Raji (cell line): ENCODE results near the gene MTG2.

Source experiments
- POLR2A ChIP-seq: IDR thresholded peaks from 2 replicates; pipeline ENCODE4 v1.6.1; 2011; ENCODE audit warnings: low read depth, low read length, control low read depth; ENCODE audit not compliant: insufficient read depth

The MTG2 gene

GRCh38 chr20:62211216-62211615 lies 28.4 kb downstream of the MTG2 start:
- no peak for TF ChIP-seq POLR2A

DNA sequence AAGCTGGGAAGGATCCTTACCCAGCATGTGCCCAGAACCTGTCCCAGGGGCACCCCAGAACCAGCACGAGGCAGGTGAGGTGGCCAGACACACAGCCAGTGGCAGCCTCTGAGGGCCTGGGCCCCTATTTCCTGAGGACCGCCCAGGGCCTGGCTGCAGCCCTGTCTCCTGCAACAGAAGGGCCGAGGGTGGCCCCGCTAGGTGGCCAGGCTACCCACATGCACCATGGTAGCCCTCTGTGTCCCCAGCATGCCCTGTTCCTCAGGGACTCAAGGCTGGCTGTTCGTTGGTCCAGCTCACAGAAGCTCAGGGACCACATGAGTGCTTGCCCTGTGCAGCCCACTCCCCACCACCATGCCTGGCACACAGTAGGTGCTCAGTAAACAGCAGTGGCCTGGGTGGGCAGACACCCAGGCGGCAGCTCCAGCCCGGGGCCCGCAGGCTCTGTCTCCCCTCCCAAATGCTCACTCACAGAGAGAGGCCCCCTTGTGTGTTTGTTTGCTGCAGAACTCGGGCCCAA lies 29.0 kb downstream of the MTG2 start:
- no peak for TF ChIP-seq POLR2A

DNA sequence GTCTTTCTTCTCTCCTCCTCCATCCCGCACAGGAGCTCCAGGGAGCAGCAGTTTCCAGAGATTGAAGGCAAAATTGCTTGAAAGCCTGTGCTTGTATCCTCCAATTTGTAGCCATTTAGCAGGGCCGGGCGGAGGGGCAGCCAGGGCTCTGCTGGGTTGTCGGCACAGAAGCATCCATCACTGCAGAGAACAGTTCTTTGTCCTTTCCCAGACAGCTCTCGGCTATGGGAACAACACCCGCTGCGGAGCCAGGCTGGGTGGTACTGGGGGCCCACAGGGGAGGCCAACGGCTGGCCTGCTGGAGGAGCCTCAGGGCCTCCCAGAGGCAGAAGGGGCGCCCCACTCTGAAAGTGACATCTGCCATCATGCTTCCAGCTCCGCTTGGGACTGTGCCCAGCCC lies 29.5 kb downstream of the MTG2 start:
- no peak for TF ChIP-seq POLR2A

GRCh38 chr20:62214067-62214466 lies 31.2 kb downstream of the MTG2 start:
- no peak for TF ChIP-seq POLR2A

GRCh38 chr20:62215020-62215990 lies 32.5 kb downstream of the MTG2 start:
- no peak for TF ChIP-seq POLR2A

GRCh38 chr20:62215991-62216635 lies 33.3 kb downstream of the MTG2 start:
- TF ChIP-seq POLR2A = no peak

DNA sequence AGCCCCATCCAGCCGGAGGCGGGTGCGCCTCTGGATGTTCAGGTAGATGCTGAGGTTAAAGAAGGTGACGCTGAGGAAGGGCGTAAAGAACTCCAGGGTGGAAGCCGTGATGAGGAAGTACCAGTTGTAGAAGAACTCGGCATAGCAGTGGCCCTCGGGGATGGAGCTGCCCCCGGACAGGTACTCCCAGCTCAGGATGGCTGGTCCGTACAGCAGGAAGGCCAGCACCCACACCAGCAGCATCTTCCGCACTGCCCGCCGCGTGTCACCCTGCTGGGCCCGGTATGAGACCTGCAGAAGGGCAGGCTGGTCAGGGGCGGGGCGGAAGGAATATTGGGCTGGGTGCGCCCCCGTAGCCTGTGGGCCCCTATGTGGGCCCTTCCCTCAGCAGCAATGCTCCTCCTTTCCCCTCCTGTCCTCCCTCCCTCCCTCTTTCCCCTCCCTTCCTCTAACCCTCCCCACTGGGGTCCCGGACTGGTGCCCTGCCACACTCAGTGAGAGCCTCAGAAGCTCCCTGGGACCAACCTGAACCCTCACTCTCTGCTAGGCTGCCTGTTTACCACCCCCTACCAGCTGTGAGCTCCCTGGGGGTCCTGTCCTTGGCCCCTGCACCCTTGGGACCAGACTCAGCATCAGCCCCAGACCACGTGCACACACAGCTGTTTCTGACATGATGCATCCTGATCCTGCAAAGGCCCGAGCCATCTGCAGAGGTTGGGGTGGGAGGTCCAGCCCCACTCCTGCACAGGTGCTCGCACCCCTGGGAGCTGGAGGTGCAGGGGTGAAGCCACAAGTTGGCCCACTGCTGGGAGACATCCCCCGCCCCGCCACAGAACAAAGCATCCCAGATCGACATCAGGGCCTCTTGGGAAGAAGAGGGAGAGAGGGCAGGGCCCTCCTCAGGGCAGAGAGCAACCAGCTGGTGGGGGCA lies 34.1 kb downstream of the MTG2 start:
- TF ChIP-seq POLR2A = no peak

DNA sequence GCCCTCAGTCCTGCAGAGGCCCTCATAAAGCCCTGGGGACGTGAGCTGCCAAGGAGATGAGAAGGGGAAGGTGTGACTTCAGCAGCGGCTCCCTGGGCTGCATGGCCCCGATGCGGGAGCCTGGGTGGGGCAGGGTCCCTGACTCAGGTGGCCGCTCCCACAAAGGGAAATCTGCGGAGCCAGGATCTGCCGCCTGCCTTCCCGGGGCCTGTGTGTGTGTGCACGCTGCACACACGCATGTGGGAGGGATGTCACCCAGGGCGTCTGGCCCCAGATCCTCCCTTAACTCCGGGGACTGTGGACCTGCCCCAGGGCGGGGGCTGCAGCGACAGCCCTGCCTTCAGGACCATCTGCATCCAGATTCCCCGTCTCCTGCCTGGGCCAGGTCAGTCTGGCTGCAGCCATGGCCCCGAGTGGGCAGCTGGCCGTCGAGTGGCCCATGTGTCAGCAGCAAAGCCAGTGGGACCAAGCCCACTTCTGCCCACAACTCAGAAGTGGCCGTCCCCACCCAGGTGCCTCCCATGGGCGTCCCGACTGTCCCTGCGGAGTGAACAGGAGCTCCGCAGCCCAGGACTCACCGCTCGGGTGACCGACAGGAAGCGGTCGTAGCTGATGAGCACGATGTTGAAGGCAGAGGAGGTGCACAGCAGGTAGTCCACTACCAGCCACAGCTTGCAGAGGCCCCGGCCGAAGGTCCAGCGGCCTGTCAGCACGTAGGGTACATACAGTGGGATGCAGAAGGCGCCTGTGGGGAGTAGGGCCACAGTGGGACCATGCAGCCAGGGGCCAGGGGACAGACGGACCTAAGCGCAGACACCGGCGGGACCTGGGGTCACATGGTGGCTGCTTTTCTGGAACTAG lies 35.3 kb downstream of the MTG2 start:
- TF ChIP-seq POLR2A = no peak

DNA sequence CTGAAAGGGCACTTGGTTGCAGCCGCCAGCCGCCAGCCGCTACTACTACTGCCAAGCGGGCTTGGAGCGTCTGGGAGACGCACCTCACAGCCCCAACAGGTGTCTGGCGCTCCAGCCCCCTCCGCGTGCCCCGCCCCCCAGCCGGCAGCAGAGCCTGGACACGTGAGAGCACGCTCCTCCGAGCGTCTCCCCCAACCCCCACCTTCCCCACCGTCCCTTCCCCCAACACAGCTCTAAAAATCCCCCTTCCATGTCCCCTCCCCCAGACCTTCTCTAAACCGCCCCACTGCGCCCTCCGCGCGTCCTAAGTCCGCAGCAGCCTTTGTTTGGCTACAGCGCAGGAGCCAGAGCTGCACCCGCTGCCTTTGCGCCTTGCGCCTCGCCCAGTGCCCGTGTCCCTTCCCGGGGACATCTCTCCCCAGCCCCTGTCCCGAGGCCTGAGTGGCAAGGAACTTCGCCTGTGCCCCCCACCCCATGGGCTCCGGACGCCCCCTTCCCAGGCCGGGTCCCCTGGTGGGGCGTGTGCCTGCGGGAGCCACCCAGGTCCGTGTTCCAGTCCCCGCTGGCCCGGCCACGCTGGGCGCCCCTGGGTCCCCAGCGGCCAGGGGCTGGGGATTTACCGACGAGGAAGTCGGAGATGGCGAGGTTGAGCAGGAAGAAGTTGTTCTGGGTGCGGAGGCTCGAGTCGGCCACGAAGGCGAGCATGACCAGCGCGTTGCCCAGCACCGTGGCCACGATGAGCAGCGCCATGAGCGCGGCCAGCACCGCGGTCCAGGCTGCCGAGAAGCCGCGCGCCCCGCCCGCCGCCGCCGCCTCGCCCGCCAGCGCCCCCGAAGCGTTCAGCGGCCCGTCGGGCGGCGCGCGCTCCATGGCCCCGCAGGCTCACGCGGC lies 36.5 kb downstream of the MTG2 start:
- TF ChIP-seq POLR2A = no peak

GRCh38 chr20:62219992-62220665 lies 37.3 kb downstream of the MTG2 start, which contains the start of gene HRH3:
Gene HRH3, minus strand, starts transcription at chr20:62220278. Its CDS starts 308 bp downstream, at chr20:62219970.
- TF ChIP-seq POLR2A = no peak

DNA sequence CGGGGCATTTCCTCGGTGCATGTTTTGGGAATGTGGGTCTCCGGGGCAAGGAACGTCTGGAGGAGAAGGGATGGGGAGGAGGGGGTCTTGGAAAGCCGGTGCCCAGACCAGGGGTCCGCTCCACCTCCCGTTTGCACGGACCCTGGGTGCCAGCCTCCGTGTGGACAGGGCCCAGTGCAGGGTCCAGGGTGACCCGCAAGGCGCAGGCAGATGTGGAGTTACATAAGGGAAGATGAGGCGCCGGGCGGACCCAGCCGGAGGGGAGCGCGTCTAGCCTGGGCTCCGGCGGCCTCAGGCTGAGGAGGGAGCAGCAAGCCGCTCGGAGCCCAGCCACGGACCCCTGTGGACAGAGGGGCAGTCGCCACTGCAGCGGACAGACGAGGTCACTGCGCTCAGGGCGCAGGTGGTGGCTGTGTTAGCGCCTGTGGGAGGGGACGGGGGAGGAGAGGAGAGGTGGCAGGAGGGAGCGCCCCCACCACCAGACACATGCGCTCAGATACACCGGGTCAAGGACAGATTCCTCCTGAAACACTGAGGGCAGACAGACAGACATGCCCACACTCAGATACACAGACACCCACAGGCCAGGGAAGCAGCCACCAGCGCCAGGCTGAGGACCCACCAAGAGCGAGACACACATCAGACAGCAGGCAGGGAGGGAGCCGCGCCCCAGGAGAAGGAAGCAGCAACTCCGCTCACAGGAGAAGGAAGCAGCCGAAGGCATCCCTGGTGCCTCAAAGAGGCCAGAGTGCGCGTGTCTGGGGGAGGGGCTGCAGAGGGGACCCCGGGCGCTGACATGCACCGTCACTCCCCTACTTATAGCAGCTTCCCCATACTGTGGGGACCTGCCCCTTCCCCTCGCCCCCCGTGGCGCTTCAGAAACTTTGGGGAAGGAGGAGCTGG lies 38.1 kb downstream of the MTG2 start:
- no peak for TF ChIP-seq POLR2A
